ENCODE measurements around the gene AGPAT1. TPM values are rescaled to one million over a fixed set of nuclear protein-coding genes. Genes with fewer than 3 reads are reported as not detected.

Gene AGPAT1
- total and polyA plus RNA-seq, 2 experiments from 2014 or later: 39.8 to 82.1 TPM

DNA sequence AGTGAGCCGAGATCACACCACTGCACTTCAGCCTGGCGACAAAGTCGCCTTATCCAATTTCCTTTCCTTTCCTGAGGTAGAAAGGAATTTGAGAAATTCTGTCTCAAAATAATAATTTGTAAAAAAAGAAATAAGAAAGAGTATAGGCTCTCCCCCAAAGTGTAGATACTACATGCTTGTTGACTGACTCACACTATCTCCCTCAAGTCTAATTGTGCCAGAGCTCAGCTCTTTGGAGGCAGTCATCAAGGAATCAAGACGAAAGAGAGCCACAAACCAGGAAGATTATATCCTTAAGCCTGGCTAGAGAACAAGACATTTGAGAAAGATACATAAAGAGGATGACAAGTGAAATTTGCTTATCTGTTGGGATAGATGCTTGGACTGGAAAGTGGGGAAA, 42.1 kb downstream of the AGPAT1 start (continued):
- TF ChIP-seq, protein P1, sequence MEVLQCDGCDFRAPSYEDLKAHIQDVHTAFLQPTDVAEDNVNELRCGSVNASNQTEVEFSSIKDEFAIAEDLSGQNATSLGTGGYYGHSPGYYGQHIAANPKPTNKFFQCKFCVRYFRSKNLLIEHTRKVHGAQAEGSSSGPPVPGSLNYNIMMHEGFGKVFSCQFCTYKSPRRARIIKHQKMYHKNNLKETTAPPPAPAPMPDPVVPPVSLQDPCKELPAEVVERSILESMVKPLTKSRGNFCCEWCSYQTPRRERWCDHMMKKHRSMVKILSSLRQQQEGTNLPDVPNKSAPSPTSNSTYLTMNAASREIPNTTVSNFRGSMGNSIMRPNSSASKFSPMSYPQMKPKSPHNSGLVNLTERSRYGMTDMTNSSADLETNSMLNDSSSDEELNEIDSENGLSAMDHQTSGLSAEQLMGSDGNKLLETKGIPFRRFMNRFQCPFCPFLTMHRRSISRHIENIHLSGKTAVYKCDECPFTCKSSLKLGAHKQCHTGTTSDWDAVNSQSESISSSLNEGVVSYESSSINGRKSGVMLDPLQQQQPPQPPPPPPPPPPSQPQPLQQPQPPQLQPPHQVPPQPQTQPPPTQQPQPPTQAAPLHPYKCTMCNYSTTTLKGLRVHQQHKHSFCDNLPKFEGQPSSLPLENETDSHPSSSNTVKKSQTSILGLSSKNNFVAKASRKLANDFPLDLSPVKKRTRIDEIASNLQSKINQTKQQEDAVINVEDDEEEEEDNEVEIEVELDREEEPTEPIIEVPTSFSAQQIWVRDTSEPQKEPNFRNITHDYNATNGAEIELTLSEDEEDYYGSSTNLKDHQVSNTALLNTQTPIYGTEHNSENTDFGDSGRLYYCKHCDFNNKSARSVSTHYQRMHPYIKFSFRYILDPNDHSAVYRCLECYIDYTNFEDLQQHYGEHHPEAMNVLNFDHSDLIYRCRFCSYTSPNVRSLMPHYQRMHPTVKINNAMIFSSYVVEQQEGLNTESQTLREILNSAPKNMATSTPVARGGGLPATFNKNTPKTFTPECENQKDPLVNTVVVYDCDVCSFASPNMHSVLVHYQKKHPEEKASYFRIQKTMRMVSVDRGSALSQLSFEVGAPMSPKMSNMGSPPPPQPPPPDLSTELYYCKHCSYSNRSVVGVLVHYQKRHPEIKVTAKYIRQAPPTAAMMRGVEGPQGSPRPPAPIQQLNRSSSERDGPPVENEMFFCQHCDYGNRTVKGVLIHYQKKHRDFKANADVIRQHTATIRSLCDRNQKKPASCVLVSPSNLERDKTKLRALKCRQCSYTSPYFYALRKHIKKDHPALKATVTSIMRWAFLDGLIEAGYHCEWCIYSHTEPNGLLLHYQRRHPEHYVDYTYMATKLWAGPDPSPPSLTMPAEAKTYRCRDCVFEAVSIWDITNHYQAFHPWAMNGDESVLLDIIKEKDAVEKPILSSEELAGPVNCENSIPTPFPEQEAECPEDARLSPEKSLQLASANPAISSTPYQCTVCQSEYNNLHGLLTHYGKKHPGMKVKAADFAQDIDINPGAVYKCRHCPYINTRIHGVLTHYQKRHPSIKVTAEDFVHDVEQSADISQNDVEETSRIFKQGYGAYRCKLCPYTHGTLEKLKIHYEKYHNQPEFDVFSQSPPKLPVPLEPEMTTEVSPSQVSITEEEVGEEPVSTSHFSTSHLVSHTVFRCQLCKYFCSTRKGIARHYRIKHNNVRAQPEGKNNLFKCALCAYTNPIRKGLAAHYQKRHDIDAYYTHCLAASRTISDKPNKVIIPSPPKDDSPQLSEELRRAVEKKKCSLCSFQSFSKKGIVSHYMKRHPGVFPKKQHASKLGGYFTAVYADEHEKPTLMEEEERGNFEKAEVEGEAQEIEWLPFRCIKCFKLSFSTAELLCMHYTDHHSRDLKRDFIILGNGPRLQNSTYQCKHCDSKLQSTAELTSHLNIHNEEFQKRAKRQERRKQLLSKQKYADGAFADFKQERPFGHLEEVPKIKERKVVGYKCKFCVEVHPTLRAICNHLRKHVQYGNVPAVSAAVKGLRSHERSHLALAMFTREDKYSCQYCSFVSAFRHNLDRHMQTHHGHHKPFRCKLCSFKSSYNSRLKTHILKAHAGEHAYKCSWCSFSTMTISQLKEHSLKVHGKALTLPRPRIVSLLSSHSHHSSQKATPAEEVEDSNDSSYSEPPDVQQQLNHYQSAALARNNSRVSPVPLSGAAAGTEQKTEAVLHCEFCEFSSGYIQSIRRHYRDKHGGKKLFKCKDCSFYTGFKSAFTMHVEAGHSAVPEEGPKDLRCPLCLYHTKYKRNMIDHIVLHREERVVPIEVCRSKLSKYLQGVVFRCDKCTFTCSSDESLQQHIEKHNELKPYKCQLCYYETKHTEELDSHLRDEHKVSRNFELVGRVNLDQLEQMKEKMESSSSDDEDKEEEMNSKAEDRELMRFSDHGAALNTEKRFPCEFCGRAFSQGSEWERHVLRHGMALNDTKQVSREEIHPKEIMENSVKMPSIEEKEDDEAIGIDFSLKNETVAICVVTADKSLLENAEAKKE (CRISPR knock-in tag; IDR thresholded peaks at IDR 0.05): no peak
- TF ChIP-seq ZNF331 (CRISPR knock-in tag; IDR thresholded peaks at IDR 0.05; ENCODE audit: low read depth) (no peak), ZNF114 (CRISPR knock-in tag; IDR thresholded peaks at IDR 0.05) (no peak), POLR2AphosphoS5 (IDR thresholded peaks at IDR 0.05; ENCODE audit: low read depth) (no peak), STAT1 (IDR thresholded peaks at IDR 0.05; ENCODE audit: unreplicated experiment) (no peak), JUNB (IDR thresholded peaks at IDR 0.05; ENCODE audit: unreplicated experiment) (no peak), NANOG (IDR thresholded peaks at IDR 0.05; ENCODE audit: borderline replicate concordance) (no peak), EZH2phosphoT487 (IDR thresholded peaks at IDR 0.05; ENCODE audit: unreplicated experiment) (no peak)
- TF ChIP-seq, protein P2, sequence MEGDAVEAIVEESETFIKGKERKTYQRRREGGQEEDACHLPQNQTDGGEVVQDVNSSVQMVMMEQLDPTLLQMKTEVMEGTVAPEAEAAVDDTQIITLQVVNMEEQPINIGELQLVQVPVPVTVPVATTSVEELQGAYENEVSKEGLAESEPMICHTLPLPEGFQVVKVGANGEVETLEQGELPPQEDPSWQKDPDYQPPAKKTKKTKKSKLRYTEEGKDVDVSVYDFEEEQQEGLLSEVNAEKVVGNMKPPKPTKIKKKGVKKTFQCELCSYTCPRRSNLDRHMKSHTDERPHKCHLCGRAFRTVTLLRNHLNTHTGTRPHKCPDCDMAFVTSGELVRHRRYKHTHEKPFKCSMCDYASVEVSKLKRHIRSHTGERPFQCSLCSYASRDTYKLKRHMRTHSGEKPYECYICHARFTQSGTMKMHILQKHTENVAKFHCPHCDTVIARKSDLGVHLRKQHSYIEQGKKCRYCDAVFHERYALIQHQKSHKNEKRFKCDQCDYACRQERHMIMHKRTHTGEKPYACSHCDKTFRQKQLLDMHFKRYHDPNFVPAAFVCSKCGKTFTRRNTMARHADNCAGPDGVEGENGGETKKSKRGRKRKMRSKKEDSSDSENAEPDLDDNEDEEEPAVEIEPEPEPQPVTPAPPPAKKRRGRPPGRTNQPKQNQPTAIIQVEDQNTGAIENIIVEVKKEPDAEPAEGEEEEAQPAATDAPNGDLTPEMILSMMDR (conservative IDR thresholded peaks at IDR 0.05; ENCODE audit: low read depth in 2 of 2): no peak
- TF ChIP-seq, protein P3, sequence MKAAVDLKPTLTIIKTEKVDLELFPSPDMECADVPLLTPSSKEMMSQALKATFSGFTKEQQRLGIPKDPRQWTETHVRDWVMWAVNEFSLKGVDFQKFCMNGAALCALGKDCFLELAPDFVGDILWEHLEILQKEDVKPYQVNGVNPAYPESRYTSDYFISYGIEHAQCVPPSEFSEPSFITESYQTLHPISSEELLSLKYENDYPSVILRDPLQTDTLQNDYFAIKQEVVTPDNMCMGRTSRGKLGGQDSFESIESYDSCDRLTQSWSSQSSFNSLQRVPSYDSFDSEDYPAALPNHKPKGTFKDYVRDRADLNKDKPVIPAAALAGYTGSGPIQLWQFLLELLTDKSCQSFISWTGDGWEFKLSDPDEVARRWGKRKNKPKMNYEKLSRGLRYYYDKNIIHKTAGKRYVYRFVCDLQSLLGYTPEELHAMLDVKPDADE (IDR thresholded peaks at IDR 0.05): no peak

Measured in GM23338 (cell line).